GM12891 (cell line): ENCODE data around the gene NR5A2.

Experiments
- DNase-seq: peaks from one replicate; pipeline ENCODE4 v3.0.0; 2011; ENCODE audit warnings: low spot score; ENCODE audit not compliant: insufficient read length
- FAIRE-seq: peaks from 2 replicates; lab custom pipeline; 2011; peaks lifted over from hg19 to GRCh38; lab: Jason Lieb, UNC
- PAX5 ChIP-seq: IDR thresholded peaks from 2 replicates; pipeline ENCODE4 v1.6.1; 2011; ENCODE audit warnings: low read length, moderate library complexity, mild to moderate bottlenecking; ENCODE audit not compliant: insufficient read depth, severe bottlenecking
- POLR2A ChIP-seq: IDR thresholded peaks from 2 replicates; pipeline ENCODE4 v1.6.1; 2011; ENCODE audit warnings: low read depth, low read length, control low read depth
- POLR2AphosphoS5 ChIP-seq: IDR thresholded peaks from 2 replicates; pipeline ENCODE4 v1.6.1; 2011; ENCODE audit warnings: low read depth, low read length, control low read depth
- POU2F2 ChIP-seq: IDR thresholded peaks from 2 replicates; pipeline ENCODE4 v1.6.1; 2011; ENCODE audit warnings: low read depth, mild to moderate bottlenecking, control low read depth, low read length, moderate library complexity
- SPI1 ChIP-seq: IDR thresholded peaks from 2 replicates; pipeline ENCODE4 v1.6.1; 2011; ENCODE audit warnings: low read depth, low read length, control low read depth
- TAF1 ChIP-seq: IDR thresholded peaks from 2 replicates; pipeline ENCODE4 v1.6.1; 2011; ENCODE audit warnings: low read depth, low read length, control low read depth

The NR5A2 gene

DNA sequence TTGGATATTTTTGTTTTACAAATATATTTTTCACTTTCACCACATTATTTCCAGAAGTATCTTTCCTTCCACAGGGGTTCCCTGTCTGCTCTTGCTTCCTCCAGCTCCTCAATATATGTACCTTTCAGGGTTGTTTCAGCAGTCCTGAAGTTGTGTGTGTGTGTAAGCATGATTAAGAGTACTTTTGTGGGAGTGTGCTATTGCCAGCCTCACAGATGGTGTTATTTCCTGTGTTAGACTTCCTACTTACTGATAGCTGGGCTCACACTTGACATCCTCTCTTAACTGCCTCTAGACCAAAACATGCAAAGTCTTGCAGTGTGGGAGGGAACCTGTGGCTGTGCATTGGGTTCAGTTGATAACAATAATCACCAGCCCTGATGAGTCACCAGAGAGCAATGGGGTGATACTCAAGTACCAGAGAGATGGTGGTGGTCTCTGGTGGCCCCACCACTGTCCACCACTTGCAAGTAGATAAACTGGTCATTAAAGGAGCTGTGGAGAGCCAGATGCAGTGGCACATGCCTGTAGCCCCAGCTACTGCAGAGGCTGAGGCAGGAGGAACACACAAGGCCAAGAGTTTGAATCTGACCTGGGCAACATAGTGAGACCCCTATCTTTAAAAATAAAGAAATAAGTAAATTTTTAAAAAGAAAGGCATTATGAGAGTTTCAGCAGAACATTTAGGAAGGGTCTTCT, 126.7 kb downstream of the NR5A2 start:
- FAIRE-seq (peak; percentile 99), DNase-seq (peak; percentile 33)
- peak; percentile 91 for TF ChIP-seq POU2F2
- no peak for TF ChIP-seq TAF1
- TF ChIP-seq SPI1 = peak; percentile 60; the same call in 1 of the 2 replicates
- TF ChIP-seq POLR2AphosphoS5 = peak; percentile 52
- TF ChIP-seq POLR2A = 0 out of 2 replicates have a peak, but pooled peaks have one; percentile 51
- TF ChIP-seq PAX5 = no peak

DNA sequence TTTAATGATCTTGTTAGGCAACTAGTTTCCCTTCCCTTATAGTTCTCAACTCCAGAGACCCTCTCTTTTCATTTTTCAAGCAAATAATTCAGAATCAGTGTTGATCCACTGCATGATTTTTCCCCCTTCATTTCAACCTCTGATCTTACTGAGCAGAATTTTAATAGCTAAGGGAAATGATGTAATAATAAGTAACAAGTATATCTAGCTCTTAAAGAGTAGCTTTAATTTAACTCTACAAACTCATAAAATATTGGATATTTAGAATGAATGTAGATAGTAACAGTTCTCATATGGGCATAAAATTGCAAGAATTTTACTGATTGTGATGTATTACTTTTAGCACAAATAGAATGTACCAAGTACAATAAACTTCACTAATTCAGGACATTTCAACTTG, 130.2 kb downstream of the NR5A2 start:
- FAIRE-seq = no peak
- DNase-seq = no peak
- no peak for TF ChIP-seq SPI1
- no peak for TF ChIP-seq POLR2AphosphoS5
- TF ChIP-seq TAF1 = no peak

- DNase-seq (no peak), FAIRE-seq (no peak)
- TF ChIP-seq PAX5 (no peak), POLR2AphosphoS5 (no peak), SPI1 (no peak), TAF1 (no peak), POU2F2 (no peak), POLR2A (no peak)
These were observed 134.3 kb downstream of the NR5A2 start for GRCh38 chr1:200161801-200162200.

GRCh38 chr1:200162258-200162657, 134.7 kb downstream of the NR5A2 start:
- FAIRE-seq (no peak), DNase-seq (no peak)
- TF ChIP-seq TAF1 (no peak), POLR2AphosphoS5 (no peak), POU2F2 (no peak), POLR2A (no peak), SPI1 (no peak), PAX5 (no peak)

- DNase-seq (no peak), FAIRE-seq (no peak)
- no peak for TF ChIP-seq POLR2A
- no peak for TF ChIP-seq POU2F2
- no peak for TF ChIP-seq SPI1
- no peak for TF ChIP-seq PAX5
- TF ChIP-seq TAF1 = no peak
- TF ChIP-seq POLR2AphosphoS5 = no peak
These were observed 135.4 kb downstream of the NR5A2 start for GRCh38 chr1:200162877-200163276.

- FAIRE-seq (no peak), DNase-seq (no peak)
These were observed 136.4 kb downstream of the NR5A2 start for GRCh38 chr1:200163911-200164310.

GRCh38 chr1:200165493-200166220, 138.1 kb downstream of the NR5A2 start:
- DNase-seq (no peak), FAIRE-seq (no peak)
- TF ChIP-seq POLR2AphosphoS5 (no peak), TAF1 (no peak), POLR2A (no peak), POU2F2 (no peak), PAX5 (no peak), SPI1 (no peak)

More at GRCh38 chr1:200163911-200164310, 136.4 kb downstream of the NR5A2 start:
- no peak for TF ChIP-seq TAF1

DNA sequence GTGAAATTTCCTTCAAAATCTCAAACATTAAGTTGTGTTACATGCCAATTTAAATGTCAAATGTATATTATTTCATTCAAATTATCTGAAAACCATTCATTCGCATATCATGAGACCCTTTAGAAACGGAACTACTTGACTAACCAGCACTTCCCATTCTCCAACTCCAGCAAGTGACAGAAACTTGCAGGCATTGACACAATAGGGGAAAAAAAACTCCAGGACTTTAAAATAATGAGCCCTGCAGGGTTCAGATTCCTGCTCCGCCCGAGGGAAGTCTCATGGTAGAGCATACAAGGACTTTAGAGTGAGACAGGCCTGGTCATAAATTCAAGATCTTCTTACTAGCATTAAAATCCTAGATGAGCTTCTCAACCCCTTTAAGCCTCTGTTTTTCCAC, 138.9 kb downstream of the NR5A2 start:
- DNase-seq = no peak
- TF ChIP-seq POLR2AphosphoS5 (no peak), TAF1 (no peak), SPI1 (no peak), POLR2A (no peak)
- no peak for FAIRE-seq

GRCh38 chr1:200168926-200169325, 141.4 kb downstream of the NR5A2 start:
- no peak for TF ChIP-seq PAX5
- TF ChIP-seq POLR2AphosphoS5 = no peak
- no peak for TF ChIP-seq POU2F2
- TF ChIP-seq POLR2A = no peak
- no peak for TF ChIP-seq TAF1
- TF ChIP-seq SPI1 = no peak
- no peak for DNase-seq
- FAIRE-seq = no peak

DNA sequence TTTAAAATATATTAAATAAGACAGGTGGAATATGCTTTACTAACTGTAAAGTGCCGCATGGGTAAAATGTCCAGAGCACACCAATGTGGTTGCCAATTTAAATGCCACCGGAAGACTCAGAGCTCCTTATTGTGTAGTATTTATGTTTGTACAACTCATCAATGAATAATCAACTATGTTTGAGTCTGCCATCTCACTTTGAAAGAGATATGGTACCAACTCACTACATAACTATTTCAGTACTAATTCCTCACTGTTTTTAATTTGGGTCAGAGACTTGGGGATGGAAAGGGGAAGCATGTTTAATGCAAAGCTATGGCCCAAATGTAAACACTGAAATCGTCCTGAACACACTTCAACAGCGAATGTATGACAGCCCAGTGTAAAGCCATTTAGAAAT, 144.8 kb downstream of the NR5A2 start:
- TF ChIP-seq POU2F2 (no peak), POLR2AphosphoS5 (no peak), TAF1 (no peak), SPI1 (no peak), POLR2A (no peak), PAX5 (no peak)
- FAIRE-seq (no peak), DNase-seq (no peak)
